SKM-1 (cell line): Measurements from ENCODE around the gene INAFM1.

Experiments
- DNase-seq: peaks from one replicate; lab custom pipeline; 2025; ENCODE audit not compliant: unreplicated experiment; lab: John Stamatoyannopoulos, UW

INAFM1 gene

GRCh38 chr19:47309038-47309437 lies 34.4 kb downstream of the INAFM1 start:
- DNase-seq, result no peak

- no peak for DNase-seq
These were observed 34.9 kb downstream of the INAFM1 start, which contains the start of gene C5AR1 for GRCh38 chr19:47309608-47310007. TSS of gene C5AR1 (plus strand) at chr19:47309861. CDS start at chr19:47309896, 35 bp downstream.

- no peak for DNase-seq
These were observed 35.6 kb downstream of the INAFM1 start for GRCh38 chr19:47310323-47310722.

GRCh38 chr19:47310819-47311218 lies 36.1 kb downstream of the INAFM1 start:
- peak; percentile 36 for DNase-seq

- no peak for DNase-seq
These were observed 37.8 kb downstream of the INAFM1 start for GRCh38 chr19:47312366-47313006.

GRCh38 chr19:47313754-47314295 lies 39.1 kb downstream of the INAFM1 start:
- no peak for DNase-seq

GRCh38 chr19:47315125-47315821 lies 40.6 kb downstream of the INAFM1 start:
- DNase-seq, result peak; percentile 42

GRCh38 chr19:47316513-47316912 lies 41.8 kb downstream of the INAFM1 start:
- DNase-seq, result no peak

- no peak for DNase-seq
These were observed 45.5 kb downstream of the INAFM1 start for GRCh38 chr19:47319923-47320871.

GRCh38 chr19:47321630-47322029 lies 46.9 kb downstream of the INAFM1 start:
- DNase-seq, result no peak

- DNase-seq, result peak; percentile 4
These were observed 47.4 kb downstream of the INAFM1 start for GRCh38 chr19:47322058-47322457.

- no peak for DNase-seq
These were observed 48.7 kb downstream of the INAFM1 start for GRCh38 chr19:47323409-47323808.

GRCh38 chr19:47323872-47324271 lies 49.2 kb downstream of the INAFM1 start:
- DNase-seq, result no peak

GRCh38 chr19:47324502-47324901 lies 49.8 kb downstream of the INAFM1 start:
- DNase-seq, result peak; percentile 13
